Measurements from ENCODE around the gene FGD5. TPM values are rescaled to one million over a fixed set of nuclear protein-coding genes. Genes with fewer than 3 reads are reported as not detected.

FGD5 gene
- total RNA-seq, 1 donor = under 0.01 TPM

- DNase-seq (ENCODE audit: low read depth) = no peak
- no peak for TF ChIP-seq CTCF (IDR thresholded peaks at IDR 0.05; ENCODE audit: insufficient read depth, low read depth, low read length)
- H3K4me3 ChIP-seq (ENCODE audit: low read depth, low read length) = no peak overlapping the region
Observed at GRCh38 chr3:14885307-14885706, 66.5 kb downstream of the FGD5 start.

GRCh38 chr3:14886101-14886500 lies 67.3 kb downstream of the FGD5 start:
- no peak for TF ChIP-seq CTCF (IDR thresholded peaks at IDR 0.05; ENCODE audit: insufficient read depth, low read depth, low read length)
- no peak overlapping the region for H3K4me3 ChIP-seq (ENCODE audit: low read depth, low read length)
- DNase-seq (ENCODE audit: low read depth) = no peak

GRCh38 chr3:14889205-14889604 lies 70.4 kb downstream of the FGD5 start:
- DNase-seq (ENCODE audit: low read depth) = no peak
- no peak for TF ChIP-seq CTCF (IDR thresholded peaks at IDR 0.05; ENCODE audit: insufficient read depth, low read depth, low read length)
- no peak overlapping the region for H3K4me3 ChIP-seq (ENCODE audit: low read depth, low read length)

- no peak overlapping the region for H3K4me3 ChIP-seq (ENCODE audit: low read depth, low read length)
- DNase-seq (ENCODE audit: low read depth) = no peak
- no peak for TF ChIP-seq CTCF (IDR thresholded peaks at IDR 0.05; ENCODE audit: insufficient read depth, low read depth, low read length)
Observed at GRCh38 chr3:14889943-14890342, 71.2 kb downstream of the FGD5 start.

GRCh38 chr3:14890476-14890875 lies 71.7 kb downstream of the FGD5 start:
- no peak for TF ChIP-seq CTCF (IDR thresholded peaks at IDR 0.05; ENCODE audit: insufficient read depth, low read depth, low read length)
- H3K4me3 ChIP-seq (ENCODE audit: low read depth, low read length) = no peak overlapping the region
- DNase-seq (ENCODE audit: low read depth) = no peak

- no peak overlapping the region for H3K4me3 ChIP-seq (ENCODE audit: low read depth, low read length)
- TF ChIP-seq CTCF (IDR thresholded peaks at IDR 0.05; ENCODE audit: insufficient read depth, low read depth, low read length) = no peak
- DNase-seq (ENCODE audit: low read depth) = no peak
Observed at GRCh38 chr3:14891135-14892132, 72.7 kb downstream of the FGD5 start.

Measured in fibroblast of villous mesenchyme (primary cell).